Measurements from ENCODE around the gene SLC46A1.
"Not testable (repeated sequence)": the region's sequence is repeated elsewhere in the genome, so short reads cannot be mapped to it uniquely, and the experiment has no call there.

Gene SLC46A1

DNA sequence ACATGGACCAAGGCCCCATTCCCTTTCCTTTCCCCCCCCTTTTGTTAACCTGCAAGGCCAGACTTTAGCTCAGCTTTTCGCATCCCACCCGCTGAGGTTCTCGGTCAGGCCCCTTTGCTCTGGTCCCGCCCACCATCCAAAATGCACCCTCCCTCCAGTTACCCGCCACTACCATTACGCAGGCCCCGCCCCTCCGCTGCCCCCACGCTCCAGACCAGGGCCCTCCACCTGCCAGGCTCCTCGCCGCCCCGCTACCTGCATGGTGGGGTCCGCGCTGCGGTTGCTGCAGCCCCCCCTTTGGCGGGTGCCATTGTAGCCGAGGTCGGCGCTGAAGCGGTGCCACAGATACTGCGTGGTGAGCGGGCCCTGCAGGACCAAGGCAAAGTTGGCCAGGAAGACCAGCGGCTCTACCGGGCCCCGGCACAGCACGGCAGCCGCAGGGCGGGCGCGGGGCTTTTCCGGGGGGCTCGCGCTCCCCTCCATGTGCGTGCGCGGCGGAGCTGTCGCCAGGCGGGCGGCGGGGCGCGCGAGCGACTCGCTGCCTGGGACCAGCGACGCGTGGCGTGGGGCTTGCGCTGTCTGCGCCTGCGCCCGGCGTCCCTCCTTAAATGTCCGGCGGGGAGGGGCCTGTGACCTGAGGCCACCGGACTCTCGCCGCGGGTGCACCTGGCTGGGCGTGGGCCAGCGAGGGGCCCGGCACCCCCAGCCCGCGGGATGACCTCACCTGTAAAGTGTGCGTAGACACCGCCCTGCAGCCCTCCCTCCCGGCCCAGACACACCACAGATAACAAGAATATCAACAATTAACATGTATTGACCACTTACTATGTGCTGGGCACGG lies at the start of gene SLC46A1:
Gene SLC46A1 (minus strand): TSS at position 581 of the 841 bp plus-strand sequence. CDS start 98 bp downstream, at position 483.
- DNase-seq: peak; percentile 84

DNA sequence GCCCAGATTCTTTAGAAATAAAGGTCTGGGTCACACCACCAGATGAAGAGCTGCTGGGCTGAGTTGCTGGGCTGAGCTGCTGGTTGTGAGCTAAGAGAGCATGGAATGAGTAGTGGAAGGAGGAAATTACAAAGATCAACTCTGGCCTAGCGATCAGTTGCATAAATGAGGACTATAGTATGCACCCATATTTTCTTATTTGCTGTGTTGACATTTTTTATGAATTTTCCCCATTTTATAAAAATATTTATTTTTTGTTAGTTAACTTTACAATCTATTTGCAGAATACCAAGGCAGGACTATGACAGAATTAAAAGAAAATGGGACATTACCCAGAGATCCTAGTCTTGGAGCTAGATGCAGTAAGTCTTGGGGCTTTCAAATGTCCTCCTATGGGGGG lies 43.8 kb upstream of the SLC46A1 start:
- no peak for DNase-seq

DNA sequence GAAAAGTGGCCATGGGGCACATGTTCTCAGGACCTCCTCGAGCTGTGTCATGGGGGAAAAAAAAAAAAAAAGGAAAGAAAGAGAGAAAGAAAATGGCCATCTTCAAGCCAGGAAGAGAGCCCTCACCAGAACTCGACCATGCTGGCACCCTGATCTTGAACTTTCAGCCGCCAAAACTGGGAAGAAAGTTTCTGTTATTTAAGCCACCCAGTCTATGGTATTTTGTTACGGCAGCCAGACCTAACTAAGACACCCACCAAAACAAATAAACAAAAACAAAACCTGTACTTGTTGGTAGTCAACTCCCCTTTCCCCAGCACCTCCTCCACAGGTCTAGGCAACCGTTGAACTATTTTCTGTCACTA lies 41.4 kb upstream of the SLC46A1 start:
- DNase-seq: no peak

DNA sequence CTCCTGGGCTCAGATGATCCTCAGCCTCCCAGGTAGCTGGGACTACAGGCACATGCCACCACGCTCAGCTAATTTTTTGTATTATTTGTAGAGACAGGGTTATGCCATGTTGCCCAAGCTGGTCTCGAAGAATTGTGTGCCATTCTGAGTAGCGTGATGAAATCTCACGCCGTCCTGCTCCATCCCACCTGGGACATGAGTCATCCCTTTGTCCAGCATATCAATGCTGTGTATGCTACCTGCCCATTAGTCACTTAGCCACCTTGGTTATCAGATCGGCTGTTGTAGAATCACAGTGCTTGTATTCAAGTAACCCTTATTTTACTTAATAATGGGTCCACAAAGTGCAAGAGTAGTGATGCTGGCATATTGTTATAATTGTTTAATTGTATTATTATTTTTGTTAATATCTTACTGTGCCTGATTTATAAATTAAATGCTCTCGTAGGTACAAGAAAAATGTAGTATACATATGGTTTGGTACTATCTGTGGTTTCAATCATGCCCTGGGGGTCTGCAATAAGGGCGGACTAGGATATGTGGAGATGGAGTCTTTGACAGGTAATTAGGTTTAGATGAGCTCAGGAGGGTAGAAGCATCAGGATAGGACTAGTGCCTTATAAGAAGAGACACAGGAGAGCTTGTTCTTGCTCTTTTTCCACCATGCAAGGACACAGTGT lies 40.8 kb upstream of the SLC46A1 start:
- DNase-seq: no peak

DNA sequence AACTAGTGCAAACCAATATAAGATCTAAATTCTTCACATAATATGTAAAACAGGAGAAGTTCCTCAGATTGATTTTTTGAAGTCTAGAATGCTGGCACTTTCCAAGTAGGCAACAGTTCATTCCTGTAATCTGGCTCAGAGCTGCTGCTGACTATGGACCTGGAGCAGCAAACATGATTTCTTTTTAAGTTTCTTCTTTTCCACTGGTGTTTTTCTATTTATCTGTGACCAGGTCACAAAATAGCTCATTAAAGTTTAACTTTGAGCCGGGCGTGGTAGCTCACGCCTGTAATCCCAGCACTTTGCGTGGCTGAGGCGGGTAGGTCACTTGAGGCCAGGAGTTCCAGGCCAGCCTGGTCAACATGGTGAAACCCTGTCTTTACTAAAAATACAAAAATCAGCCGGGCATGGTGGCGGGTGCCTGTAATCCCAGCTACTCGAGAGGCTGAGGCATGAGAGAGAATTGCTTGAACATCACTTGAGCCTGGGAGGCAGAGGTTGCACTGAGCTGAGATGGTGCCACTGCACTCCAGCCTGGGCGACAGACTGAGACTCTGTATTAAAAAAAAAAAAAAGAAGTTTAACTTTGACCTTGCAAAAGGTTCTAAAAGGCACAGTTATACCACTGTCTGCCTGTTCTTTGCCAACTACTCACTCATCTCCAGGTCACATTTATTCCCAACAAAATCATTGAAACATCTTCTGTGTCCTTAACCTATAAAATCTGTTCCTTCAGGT lies 38.1 kb upstream of the SLC46A1 start:
- no peak for DNase-seq

DNA sequence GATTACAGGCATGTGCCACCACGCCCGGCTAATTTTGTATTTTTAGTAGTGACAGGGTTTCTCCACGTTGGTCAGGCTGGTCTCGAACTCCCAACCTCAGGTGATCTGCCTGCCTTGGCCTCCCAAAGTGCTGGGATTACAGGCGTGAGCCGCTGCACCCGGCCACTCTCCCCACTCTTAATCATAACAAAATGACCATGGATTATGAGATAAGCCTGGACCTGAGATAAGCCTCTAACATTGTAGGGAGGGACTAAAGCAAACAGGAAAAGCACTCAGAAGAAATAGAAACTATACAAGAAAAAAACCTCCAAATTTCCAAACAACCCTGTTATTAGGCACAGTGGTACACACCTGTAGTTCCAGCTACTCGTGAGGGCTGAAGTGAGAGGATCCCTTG lies 28.3 kb upstream of the SLC46A1 start:
- DNase-seq: not testable (repeated sequence)

DNA sequence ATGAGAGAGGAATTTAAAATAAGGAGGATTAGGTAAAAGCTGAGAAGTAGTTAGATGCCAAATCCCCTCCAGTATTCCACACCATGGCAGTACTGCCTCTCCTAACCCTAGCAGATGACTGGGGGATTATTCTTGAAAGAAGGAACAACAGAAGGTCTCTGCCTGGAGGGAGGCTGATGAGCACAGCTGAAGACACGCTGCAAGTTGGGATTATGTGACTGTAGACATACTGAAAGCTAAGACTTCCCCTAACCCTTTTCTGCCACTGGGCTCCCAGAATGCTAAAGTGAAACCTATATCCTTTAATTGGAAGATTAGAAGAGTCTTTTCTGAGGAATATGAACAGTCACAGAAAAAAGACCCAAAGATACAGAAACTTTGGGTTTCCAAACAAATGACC lies 27.7 kb upstream of the SLC46A1 start:
- no peak for DNase-seq

DNA sequence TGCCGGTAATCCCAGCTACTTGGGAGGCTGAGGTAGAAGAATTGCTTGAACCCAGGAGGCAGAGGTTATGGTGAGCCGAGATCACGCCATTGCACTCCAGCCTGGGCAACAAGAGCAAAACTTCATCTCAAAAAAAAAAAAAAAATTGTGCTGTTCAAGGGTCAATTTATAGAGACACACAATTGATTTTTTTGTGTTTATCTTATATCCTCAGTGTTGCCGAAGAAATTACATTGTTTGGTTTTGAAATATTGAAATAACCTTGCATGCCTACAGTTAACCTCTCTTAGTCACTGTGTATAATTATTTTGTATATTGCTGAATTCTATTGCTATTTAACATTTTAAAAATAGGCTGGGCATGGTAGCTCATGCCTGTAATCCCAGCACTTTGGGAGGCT lies 22.0 kb upstream of the SLC46A1 start:
- not testable (repeated sequence) for DNase-seq

DNA sequence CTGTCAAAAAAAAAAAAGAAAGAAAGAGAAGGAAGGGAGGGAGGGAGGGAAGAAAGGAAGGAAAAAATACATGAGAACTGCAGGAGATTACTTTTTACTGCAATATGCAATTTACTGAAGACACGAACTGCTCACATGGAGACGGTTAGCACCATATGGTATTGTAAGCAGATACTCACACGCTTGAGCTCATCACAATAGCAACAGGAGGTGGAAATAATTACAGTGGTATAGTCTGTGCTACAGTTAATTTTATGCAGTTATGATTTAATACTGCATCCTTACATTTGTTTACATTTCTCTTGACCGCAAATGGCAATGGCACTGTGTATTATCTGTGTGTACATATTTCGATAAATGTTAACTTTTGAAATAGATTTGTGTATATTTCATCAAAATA lies 21.4 kb upstream of the SLC46A1 start:
- DNase-seq: no peak

DNA sequence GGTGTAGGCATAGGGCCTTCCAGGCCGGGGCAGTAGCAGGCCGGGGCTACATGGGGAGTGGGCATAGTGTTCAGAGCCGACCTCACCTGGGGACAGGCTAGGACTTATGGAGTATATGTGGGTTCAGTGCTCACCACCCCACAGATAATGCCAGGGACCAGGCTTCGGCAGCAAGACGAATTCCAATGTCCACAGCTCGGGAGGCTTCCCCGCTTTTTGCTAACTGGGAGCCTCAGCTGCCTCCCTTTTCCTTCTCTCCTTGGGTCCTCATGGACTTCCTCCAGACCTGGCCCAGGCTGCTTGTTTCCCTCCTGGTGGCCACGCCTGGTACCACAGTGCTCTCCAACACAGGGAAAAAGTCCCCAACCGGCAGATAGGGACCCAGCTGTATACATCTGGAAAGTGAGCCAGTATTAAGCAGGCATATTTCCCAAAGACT lies 20.1 kb upstream of the SLC46A1 start:
- no peak for DNase-seq

DNA sequence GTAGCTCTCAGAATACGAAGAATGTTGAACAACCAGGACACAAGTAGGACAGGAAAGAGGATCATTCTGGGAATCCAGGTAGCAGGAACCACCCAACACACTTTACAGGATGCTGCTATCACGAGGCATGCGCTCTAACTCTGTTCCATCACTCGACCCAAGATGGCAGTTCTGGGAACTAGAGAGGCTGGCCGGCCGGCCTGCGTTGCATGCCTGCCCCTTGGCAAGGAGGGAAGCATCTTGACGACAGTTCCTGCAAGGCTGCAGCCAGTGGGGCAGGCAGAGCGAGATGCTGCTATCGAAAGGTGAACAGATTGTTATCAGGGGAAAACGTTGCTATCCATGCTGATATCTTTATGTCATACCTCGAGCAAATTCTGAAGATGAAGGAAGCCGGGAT lies 19.2 kb upstream of the SLC46A1 start:
- DNase-seq: no peak

DNA sequence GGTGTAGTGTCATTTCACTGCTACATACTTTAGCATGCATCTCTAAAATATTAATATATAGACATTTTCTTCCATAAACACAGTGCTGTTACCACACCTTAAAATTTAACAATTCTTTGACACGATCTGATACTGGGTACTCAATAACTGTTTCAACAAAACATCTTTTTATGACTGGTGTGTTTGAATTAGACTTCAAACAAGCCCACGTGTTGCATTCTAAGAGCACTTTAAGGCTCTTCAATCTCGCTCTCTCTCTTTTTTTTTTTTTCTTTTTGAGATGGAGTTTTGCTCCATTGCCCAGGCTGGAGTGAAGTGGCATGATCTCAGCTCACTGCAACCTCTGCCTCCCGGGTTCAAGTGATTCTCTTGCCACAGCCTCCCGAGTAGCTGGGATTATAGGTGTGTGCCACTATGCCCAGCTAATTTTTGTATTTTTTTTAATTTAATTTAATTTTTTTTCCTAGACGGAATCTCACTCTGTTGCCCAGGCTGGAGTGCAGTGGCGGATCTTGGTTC lies 15.8 kb upstream of the SLC46A1 start:
- no peak for DNase-seq

DNA sequence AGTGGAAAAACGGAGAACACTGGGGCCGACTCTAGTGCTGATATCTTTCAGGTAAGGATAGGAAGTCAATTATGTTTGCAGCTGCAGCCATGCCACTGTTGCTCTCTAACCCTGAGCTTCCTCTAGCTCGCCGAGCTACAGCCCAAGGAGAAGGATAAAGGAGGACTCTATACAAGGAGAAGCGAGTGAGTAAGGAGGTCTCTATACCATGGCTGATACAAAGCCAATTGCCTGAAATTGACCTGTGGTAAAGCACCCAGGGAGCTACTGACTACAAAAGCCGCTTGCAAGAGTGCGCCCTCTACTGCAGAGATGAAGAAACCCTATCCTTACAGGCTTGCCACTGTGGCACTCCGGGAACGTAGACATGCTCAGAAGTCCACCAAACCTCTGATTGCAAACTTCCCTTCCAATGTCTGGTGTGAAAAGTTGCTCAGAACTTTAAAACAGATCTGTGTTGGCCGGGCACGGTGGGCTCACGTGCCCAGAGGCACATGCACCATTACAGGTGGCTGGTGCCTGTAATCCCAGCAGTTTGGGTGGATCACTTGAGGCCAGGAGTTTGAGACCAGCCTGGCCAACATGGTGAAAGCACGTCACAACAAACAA lies 10.8 kb upstream of the SLC46A1 start:
- peak; percentile 67 for DNase-seq

DNA sequence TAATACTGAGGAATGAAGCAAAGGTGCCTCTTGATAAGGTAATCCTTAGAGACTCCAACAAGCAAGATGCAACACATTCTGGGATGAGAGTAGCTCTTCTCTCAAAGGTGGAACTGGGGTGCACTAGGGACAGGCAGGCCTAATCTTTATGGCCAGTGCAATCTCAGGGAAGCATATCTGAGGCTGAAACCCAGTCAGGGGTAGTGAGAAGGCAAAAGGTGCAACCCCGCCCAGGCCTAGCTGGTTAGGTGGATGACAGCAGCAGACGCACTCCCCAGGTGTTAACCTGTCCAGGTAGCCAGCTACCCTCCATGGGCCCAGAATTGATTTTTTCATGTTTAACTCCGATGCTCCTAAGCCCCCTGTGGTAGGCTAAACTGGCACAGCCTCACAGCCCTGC lies 9.9 kb upstream of the SLC46A1 start:
- no peak for DNase-seq

DNA sequence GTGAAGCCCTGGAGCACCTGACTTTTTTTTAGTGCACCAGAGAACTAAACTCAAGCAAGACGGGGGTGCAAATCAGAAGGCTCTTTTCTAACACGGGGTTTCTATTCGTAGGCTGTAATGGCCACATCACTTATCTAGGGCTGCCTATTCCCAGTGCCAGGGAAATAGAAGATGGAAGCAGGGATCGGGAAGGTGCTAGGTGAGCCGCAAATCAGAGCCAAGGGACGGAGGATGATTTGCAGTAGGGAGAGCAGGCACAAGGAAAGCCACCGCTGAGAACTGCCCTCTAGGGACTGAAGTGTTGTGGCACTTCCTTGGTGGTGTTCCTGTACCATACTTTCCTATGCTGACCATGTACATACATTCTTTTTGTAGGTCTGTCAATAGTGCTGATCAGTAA lies 7.8 kb upstream of the SLC46A1 start:
- no peak for DNase-seq

DNA sequence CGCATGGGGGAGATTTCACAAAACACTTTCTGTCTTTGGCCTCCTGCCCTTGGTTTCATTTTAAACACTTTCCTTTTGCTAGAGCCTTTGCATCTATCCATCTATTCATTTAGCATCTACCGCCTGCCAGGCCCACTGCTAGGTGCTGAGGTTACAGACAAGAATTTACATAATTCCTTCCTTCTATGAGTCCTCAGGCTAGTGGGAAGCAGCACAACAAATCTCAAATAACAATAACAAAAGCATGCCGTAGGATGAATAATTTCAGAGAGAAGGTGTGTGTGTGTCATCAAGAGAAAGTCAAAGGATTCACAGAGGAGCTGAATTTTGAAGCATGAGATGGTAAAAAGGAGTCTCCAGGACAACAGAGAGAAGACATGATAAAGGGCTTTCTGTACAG lies 6.1 kb upstream of the SLC46A1 start:
- no peak for DNase-seq

DNA sequence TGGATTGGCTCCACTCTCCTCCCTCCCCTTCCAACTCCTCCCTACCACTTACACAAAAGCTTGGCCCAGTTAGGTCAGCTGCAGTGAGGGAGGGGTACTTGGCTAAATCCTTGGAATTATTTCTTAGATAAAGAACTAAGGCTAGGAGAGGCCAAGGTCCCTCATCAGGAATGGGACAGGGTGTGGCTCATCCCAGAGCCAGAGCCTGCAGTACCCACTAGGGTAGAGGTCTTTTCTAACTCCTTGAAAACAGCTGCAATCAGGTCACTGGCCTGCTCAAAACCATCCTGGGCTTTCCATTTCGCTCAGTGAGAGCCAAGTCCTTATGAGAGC lies 1.9 kb upstream of the SLC46A1 start:
- no peak for DNase-seq

DNA sequence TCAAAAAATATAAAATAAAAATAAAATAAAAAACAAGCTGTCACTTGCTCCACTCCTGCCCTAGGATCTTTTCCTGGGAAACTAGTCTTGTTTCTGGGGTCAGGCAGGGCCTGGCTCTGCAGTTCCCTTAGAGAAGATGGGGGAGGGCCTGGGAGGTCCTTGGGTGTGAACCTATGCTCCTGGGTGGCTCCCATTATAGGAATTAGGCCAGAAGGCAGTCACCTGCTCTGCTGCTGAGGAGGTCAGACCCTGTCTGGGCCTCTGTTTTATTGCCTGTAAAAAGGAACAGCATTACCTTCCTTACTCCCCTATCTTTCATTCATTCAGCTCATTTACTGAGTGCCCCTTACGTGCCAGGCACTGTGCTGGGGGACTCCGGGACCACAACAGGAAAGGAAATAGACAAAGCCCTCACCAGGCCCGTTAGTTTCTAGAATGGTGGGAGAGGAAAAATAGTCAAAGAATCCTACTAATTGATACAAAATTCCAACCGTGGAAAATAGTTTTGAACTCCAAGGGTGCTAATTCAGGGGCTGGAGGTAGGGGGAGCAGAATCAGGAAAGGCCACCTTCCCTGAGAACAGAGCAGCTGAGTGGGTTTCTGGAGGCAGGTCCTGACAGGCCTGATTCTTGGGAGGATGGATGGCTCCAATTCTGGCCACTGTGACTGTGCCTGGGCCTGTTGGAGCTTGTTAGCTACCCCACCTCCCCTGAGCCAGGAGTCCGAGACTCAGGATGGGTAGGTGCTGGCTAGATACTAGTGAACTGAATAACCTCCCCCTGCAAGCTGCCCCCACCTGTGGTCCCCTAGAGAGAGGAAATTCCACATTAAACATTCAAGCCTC lies 1.3 kb upstream of the SLC46A1 start:
- DNase-seq: no peak

DNA sequence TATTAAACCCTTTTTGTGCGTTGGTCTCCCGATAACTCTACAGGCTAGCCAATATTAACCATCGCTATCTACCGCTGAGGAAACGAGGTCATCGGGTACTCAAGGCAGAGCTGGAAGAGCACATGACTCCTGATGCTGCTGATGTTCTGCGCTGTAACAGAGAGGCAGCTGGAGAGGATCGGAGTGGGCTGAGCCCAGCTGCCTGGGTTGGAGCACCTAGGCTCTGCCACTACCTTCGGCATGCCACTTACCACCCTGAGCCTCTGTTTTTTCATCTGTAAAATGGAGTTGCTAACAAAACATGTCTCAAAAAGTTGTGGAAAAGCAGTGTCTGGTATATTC lies 432 bp upstream of the SLC46A1 start:
- no peak for DNase-seq

DNA sequence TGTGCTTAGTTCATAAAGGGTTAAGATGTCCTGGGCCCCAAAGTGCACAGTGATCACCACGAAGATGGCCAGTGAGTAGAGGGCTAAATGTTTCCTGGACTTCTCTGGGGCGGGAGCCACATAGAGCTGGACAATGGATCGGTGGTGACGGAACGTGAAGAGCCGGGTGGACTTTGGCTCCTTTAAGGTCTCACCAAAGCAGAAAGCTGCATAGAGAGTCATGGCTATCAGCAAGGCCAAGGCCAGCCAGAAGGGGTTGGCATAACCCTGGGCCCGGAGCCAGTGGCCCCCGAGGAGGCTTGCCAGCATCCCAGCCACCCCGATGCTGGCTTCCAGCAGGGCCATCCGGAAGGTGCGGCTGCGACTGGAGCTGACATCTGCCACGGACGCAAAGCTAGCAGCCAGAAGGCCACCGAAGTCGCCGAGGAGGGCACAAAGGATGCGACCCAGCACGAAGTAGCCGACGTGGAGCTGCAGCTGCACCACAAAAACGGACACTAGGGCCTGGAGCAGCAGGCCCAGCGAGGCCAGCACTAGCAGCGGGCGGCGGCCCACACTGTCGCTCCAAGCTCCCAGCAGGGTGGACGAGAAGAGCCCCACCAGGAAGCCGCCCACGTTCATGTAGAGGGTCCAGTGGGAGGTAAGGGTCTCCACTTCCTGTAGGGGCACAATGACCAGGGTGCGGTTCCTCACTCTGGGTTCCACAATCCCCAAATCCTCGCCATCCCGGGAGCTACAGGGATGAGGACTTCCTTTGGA lies 1.0 kb downstream of the SLC46A1 start:
- DNase-seq: no peak

DNA sequence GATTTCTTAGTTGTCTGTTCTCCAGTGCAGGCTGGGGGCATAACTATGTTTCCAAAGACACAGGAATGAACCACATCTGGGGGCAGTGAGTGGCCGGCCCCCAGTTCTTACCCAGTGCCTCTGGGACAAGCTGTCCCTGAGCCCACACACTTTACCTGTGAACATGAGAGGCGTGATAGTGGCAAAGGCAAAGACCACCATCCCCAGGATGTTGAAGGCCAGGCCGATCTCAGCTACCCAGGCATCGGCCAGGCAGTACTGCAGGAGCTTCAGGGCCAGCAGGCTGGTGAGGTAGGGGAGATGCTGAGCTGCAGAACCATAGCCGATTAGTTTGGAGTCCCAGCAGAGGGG lies 1.6 kb downstream of the SLC46A1 start:
- DNase-seq: no peak

DNA sequence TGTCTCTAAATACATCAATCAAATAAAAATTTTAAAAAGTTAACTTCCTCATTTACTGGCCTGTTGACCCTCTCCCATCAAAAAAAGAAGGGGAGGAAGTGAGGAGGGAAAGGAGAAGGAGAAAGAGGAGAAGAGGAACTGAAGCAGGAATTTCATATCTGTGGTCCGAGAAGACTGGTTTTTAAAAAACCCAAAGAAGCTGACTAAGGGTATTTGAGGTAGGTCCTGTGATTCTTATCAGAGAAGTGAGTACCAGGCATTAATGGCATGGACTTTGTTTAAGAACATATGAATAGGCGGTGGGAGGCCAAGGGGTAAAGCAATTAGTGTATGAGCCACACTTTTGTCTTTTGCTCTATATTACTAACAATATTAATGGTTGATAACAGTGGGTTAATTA lies 2.0 kb downstream of the SLC46A1 start:
- DNase-seq: no peak
